IPS-NIHi11 (cell line): ENCODE data around the gene YIPF1.
"Not testable (repeated sequence)": the region's sequence is repeated elsewhere in the genome, so short reads cannot be mapped to it uniquely, and the experiment has no call there.

Experiments used
- DNase-seq: peaks from one replicate; pipeline ENCODE4 v3.0.0; 2012; ENCODE audit warnings: mixed read lengths, low spot score

YIPF1 gene

DNA sequence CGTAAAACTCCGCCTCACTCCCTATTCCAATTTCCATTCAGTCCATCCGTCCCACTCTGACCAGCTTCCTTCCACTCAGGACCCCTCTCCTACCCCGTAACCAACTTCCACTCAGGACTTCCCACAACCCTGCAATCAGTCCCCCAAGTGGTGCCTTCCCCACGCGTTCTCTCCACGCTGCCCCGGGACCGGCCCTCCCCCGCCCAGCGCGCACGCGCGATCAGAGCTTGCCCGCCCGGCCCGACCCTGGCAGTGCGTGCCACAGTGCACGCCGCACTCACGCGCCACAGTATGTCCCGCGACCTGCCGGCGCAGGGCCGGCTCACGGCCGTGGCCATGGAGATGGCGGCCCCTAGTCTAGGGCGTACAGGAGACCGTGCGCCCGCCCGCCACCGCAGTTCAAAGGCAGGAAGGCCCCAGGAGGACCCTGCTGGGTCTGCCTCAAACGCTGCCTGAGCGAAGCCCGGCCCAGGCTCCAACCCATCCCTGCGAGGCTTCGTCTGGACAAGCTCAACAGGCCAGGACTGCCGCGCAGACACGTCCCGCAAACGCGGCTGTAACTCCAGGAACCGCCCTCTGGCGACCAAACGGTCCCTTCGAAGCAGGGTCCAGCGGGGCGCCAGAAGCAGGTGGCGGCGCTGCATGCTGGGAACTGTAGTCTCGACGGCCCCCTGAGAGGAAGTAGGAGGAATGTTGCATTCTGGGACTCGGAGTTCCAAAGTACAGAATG is 51.5 kb downstream of the YIPF1 start, which contains the start of gene NDC1:
Gene NDC1, minus strand, starts transcription at position 373 of the 730 bp plus-strand sequence. Its CDS starts 35 bp downstream, at position 338.
- peak; percentile 91 for DNase-seq

DNA sequence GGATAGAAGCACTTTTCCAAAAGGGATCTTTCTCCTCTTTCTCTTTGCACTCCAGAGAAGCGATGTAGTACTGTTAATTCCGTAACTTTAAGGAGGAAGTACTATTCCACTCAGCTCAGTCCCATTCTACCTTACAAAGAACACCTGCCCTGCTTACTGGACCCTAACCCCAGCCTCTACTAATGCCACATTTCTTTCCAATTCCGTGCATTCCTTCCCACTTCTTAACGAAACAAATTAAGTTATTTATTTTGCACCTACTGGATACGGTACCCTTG is 52.0 kb downstream of the YIPF1 start:
- no peak for DNase-seq

DNA sequence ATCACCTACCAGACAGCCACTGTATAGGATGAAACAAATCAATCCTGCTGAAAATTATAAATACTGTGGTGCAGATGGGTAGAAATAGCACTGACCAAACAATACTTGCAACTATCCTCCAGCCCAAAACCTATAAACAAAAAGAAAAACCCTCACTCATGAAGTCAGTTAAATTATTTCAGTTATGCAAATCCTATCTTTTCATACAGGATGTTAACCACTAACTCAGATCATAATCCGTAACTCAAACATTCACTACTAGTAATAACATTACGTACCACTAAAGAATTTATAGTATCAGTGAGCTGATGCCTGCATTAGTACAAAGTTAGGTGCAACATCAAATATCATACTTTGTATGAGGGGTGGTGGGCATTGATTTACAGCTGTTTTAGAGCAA is 54.1 kb downstream of the YIPF1 start:
- no peak for DNase-seq

DNA sequence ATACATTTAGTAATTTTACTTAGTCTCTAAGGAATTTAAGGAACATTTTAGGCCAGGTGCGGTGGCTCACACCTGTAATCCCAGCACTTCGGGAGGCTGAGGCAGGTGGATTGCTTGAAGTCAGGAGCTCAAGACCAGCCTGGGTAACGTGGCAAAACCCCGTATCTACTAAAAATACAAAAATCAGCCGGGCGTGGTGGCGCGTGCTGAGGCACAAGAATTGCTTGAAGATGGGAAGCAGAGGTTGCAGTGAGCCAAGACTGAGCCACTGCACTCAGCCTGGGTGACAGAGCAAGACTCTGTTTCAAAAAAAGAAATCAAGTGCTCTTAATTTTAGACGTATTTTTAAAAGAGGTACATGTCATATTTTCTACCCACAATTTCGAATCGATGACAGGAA is 54.8 kb downstream of the YIPF1 start:
- DNase-seq, result no peak

DNA sequence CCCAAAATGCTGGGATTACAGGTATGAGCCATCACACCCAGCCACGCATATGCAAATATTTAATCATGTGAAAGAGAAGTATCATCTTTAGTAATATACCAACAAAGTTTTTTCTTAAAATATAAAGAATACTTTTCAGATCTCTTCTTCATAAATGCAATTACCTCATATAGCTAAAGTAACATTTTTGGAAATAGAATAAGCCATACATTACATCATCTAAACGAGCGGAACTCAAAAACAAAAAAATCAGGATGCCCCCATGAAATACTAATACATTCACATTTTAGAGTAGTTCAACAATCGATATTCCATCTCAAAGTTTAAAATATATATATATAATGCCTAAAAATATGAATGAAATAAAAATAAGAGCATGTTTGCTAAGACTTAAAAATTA is 56.2 kb downstream of the YIPF1 start:
- no peak for DNase-seq

DNA sequence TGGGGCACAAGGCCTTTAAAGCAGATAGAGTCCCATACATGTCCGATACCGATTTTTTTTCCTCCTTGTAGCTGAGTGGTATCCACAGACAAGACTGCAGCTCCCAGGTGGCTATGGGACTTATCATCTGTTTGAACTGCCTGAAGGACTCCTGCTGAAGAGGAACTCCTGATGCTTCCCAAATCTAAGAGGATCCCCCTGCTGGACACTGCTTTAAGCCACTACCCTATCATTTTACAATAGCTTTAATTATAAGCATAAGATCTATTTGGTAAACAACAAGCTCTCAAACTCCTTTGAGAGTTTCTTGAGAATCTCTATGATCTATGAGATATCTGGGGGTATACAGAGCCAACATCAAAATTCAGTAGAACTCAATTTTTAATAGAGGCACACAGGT is 63.2 kb downstream of the YIPF1 start:
- DNase-seq, result peak; percentile 7

DNA sequence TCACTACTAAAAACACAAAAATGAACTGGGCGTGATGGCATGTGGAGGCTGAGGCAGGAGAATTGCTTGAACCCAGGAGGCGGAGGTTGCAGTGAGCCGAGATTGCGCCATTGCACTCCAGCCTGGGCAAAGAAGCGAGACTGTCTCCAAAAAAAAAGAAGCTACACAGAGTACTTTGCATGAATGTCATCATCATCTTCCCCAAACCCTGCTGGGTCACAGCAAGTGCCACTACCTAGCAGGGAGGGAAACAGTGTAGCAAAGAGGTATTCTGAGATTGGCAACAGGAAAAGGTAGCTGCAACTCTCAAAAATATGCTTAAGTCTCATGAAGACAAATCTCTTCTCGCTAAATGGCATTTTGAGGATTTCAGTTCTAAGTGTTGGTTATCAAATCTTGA is 64.3 kb downstream of the YIPF1 start:
- DNase-seq, result no peak

DNA sequence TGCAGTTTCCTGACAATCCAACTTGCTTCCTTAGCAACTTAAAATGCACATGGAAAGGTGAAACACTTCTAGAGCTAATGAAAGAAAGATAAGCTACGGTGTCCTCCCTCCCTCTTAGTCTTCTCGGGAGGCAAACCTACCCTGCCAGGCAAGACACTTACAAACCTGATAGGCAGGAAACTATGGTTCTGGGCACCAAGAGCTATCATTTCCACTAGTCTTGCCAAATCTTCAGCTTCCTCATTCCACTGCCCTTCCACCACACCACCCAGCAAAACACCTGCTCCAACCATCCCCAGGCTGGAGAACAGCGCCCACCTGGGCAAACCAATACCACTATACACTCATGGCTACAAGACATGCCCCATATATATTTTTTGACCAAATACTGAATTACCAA is 66.7 kb downstream of the YIPF1 start:
- DNase-seq, result no peak

DNA sequence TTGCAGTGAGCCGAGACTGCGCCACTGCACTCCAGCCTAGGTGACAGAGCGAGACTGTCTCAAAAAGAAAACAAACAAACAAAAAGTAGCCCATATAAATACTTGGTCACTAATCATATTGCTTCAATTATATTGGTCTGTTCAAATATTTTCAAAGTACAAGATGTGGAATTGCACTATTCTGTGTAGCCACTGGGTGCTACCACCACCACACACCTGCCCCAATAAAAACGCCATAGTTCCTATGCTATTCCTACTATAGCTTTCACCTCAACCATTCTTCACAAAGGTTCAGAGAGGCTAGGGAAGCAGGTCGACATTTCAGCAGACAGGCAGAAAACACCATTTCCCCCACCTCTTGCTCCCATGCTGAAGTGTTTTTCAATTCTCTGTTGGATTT is 68.2 kb downstream of the YIPF1 start:
- DNase-seq, result no peak

DNA sequence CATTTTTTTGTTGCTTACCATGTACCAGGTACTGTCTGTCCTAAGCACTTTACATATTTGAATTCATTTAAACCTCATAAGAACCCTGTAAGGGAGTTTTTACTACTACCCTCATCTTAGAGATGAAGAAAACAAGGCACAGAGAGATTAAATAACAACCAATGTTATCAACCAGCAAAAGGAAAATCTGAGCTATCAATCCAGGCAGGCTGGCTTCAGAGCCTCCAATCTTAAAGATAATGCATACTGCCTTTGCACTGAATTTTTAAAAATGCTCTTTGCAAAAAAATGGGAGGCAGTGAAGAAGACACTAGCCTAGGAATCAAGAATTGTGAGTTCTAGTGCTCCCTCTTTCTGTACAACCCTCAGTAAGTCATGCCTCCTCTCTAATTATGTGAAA is 70.2 kb downstream of the YIPF1 start:
- no peak for DNase-seq

DNA sequence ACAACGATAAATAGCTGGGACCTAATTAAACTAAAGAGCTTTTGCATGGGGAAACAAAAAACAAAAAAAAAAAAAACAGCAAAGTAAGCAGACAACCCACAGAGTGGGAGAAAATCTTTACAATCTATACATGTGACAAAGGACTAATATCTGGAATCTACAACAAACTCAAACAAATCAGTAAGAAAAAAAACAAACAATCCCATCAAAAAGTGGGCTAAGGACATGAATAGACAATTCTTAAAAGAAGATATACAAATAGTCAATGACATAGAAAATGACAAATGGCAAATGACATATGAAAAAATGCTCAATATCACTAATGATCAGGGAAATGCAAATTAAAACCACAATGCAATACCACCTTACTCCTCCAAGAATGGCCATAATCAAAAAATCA is 73.0 kb downstream of the YIPF1 start:
- DNase-seq, result not testable (repeated sequence)

DNA sequence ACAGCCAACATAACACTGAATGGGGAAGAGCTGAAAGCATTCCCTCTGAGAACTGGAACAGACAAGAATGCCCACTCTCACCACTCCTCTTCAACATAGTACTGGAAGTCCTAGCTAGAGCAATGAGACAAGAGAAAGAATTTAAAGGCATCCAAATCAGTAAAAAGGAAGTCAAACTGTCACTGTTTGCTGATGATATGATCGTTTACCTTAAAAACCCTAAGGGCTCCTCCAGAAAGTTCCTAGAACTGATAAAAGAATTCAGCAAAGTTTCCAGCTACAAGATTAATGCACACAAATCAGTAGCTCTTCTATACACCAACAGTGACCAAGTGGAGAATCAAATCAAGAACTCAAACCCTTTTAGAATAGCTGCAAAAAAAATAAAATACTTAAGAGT is 74.1 kb downstream of the YIPF1 start:
- not testable (repeated sequence) for DNase-seq

DNA sequence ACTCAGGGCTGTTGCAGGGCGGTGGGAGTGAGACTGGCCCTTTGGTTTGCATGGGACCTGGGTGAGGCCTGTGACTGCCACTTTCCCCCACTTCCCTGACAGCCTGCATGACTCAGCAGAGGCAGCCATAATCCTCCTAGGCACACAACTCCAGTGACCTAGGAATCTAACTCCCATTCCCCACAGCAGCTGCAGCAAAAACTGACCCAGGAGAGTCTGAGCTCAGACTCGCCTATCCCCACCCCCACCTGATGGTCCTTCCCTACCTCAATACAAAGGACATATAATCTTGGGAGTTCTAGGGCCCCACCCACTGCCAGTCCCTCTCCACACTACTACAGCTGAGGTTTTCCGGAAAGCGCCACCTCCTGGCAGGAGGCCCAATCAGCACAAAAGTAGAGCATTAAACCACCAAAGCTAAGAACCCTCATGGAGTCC is 78.2 kb downstream of the YIPF1 start:
- peak; percentile 34 for DNase-seq

DNA sequence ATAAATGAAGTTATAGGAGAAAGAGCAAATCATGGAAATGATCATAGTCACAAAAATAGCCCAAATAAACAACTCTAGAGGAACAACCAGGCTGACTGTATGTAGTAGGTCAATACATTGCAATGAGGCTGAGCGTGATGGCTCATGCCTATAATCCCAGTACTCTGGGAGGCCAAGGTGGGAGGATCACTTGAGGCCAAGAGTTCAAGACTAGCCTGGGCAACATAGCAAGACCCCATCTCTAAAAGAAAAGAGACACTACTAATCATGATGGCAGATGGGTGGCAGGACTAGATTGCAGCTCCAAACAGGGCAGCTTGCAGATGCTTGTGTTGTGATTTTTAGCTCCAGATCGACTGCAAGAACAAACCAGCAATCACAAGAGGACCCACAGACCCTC is 79.1 kb downstream of the YIPF1 start:
- DNase-seq, result no peak

DNA sequence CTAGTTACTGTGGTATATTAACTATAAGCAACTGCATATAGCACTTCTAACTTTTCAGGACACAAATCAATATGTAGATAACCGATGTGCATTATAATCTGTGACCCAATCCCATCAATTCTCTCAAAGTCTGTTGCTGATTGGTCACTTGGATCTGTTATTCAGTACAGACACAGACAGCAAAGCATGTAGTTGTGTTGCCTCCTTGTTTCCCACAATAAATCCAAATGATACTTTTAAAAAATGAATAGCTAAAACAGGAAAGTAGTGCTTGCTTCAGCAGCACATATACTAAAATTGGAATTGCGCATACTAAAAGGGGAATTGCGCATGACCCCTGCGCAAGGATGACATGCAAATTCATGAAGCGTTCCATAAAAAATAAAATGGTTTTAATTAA is 79.6 kb downstream of the YIPF1 start:
- DNase-seq, result no peak

DNA sequence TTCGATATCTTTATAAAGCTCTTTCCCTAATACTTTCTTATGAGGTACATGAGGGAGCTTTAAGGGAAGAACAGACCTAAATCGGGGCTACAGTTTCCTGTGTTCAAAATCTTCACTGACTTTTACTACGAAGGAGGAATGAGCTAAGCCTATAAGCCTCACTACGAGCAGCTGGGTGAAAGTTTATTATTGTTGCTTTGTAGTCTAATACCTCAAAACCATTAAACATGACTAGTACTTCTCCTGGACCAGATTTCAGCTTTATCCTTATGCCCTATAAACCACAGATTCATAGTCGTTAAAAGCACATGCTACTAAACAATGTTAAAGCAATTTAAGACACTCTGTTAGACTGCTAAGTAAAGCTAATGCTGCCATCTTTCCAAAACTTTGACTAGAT is 81.7 kb downstream of the YIPF1 start:
- no peak for DNase-seq

DNA sequence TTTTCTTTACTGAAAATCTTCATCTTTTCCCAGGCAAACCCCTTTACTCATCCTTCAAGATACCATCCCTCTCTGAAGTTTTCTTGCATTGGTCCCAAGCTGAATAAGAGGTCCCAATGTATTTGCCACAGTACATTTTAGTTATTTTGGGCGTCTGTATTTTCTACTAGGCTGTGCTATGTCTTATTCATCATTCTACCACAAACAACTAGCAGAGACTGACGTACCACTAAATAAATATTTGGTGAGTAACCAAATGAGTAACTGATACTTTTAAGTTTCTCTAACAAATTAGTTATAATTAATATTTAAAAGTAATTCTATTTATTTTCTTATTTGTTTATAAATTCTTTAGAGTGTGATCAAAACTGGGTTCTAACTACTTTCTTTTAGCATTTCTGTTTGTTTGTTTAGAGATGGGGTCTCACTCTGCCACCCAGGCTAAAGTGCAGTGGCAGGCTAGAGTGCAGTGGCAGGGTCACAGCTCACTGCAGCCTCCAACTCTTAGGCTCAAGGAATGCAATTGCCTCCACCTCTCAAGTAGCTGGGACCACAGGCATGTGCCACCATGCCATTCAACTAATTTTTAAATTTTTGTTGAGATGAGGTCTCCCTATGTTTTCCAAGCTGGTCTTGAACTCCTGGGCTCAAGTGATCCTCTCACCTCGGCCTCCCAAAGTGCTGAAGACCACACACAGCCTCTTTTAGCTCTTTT is 84.6 kb downstream of the YIPF1 start:
- DNase-seq, result no peak

DNA sequence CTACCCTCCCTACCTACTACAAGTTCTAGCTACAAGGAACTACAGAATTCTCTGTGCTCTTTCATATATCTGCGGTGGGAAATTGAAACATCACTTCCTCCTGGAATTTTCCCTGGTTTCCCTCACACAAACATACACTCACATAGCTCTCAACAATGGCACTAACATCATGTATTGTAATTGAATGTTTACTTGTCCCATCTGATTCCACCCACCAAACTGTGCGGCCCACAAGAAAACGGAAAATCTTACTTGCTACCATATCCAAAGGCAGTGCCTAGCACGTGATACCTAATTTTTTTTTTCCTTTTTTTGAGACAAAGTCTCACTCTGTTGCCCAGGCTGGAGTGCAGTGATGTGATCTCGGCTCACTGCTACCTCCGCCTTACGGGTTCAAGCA is 85.4 kb downstream of the YIPF1 start:
- no peak for DNase-seq
